HEK293 (cell line): Measurements from ENCODE around the gene ZNF385C.

Experiments used
- CTCF ChIA-PET: fragments of 350-600 bp; formaldehyde crosslinking; extraction: SDS; loops from one replicate; lab custom pipeline; 2021; ENCODE audit warnings: antibody characterized with exemption; lab: Yijun Ruan, JAX
- POLR2A ChIA-PET: fragments of 300-600 bp; formaldehyde crosslinking; extraction: SDS; loops from one replicate; lab custom pipeline; 2020; ENCODE audit warnings: antibody characterized with exemption, inconsistent platforms; lab: Yijun Ruan, JAX
- H3K27ac ChIP-seq: fragments of 200-500 bp; sonication (Bioruptor generic); 2 replicates; pipeline ENCODE4 v1.5.1; 2014; ENCODE audit warnings: low read depth, low read length, control low read depth, inconsistent platforms; ENCODE audit errors: extremely low read depth
- H3K36me3 ChIP-seq, 2 experiments: fragments of 200-500 bp in 1 of 2; sonication (Bioruptor generic) in 1 of 2; 1 replicate in 1 of 2; 2 replicates in 1 of 2; pipeline ENCODE4 v1.5.1; 2014 to 2017; ENCODE audit warnings: inconsistent platforms in 2 of 2, low read length in 2 of 2; ENCODE audit not compliant: control insufficient read depth in 2 of 2, insufficient read depth in 1 of 2
- H3K4me1 ChIP-seq: fragments of 200-500 bp; sonication (Bioruptor generic); 2 replicates; pipeline ENCODE4 v1.5.1; 2014; ENCODE audit warnings: mild to moderate bottlenecking, low read length, inconsistent platforms; ENCODE audit not compliant: control insufficient read depth, insufficient read depth
- H3K4me3 ChIP-seq: 2 replicates; pipeline ENCODE4 v1.5.1; 2011; ENCODE audit warnings: low read depth, mild to moderate bottlenecking, control low read depth, low read length, moderate library complexity
- H3K9me3 ChIP-seq: fragments of 200-500 bp; sonication (Bioruptor generic); 2 replicates; pipeline ENCODE4 v1.5.1; 2014; ENCODE audit warnings: low read depth, low read length, inconsistent platforms; ENCODE audit not compliant: control insufficient read depth, insufficient read depth
- GLI2 ChIP-seq: fragments of 450-650 bp; formaldehyde crosslinking; IDR thresholded peaks from 2 replicates; pipeline ENCODE4; 2017; ENCODE audit warnings: missing biosample characterization, missing genetic modification characterization, low read depth, borderline replicate concordance
- GLIS1 ChIP-seq: fragments of 450-650 bp; formaldehyde crosslinking; IDR thresholded peaks from 2 replicates; pipeline ENCODE4 v1.5.1; 2016; ENCODE audit warnings: missing biosample characterization, missing genetic modification characterization
- GLIS2 ChIP-seq: fragments of 450-650 bp; formaldehyde crosslinking; IDR thresholded peaks from 2 replicates; pipeline ENCODE4 v1.5.1; 2016; ENCODE audit warnings: missing biosample characterization, missing genetic modification characterization
- SCRT1 ChIP-seq: fragments of 450-650 bp; formaldehyde crosslinking; IDR thresholded peaks from 2 replicates; pipeline ENCODE4 v1.5.1; 2016; ENCODE audit warnings: missing biosample characterization, missing genetic modification characterization, borderline replicate concordance
- SETDB1 ChIP-seq: IDR thresholded peaks from one replicate; pipeline ENCODE4 v1.6.1; 2017; ENCODE audit warnings: mild to moderate bottlenecking, low read length, moderate library complexity, mixed read lengths; ENCODE audit not compliant: insufficient read length
- SP2 ChIP-seq: fragments of 450-650 bp; formaldehyde crosslinking; IDR thresholded peaks from 2 replicates; pipeline ENCODE4 v1.5.1; 2016; ENCODE audit warnings: missing biosample characterization, missing genetic modification characterization
- TRIM28 ChIP-seq: IDR thresholded peaks from 2 replicates; pipeline ENCODE4 v1.6.1; 2011; ENCODE audit warnings: low read length, control low read depth, borderline replicate concordance
- ZNF19 ChIP-seq: fragments of 450-650 bp; formaldehyde crosslinking; IDR thresholded peaks from 2 replicates; pipeline ENCODE4; 2016; ENCODE audit warnings: missing biosample characterization, missing genetic modification characterization, low read depth
- ZNF518A ChIP-seq: fragments of 450-650 bp; formaldehyde crosslinking; conservative IDR thresholded peaks from 2 replicates; pipeline ENCODE4 v1.5.1; 2016; ENCODE audit warnings: low read depth, missing biosample characterization, missing genetic modification characterization
- ZNF549 ChIP-seq: fragments of 450-650 bp; IDR thresholded peaks from 2 replicates; pipeline ENCODE4 v1.5.1; 2018; ENCODE audit warnings: missing biosample characterization, missing genetic modification characterization, mild to moderate bottlenecking, inconsistent platforms, moderate library complexity
- ZNF585B ChIP-seq: fragments of 450-650 bp; formaldehyde crosslinking; IDR thresholded peaks from 2 replicates; pipeline ENCODE4 v1.5.1; 2016; ENCODE audit warnings: missing biosample characterization, missing genetic modification characterization
- ZNF621 ChIP-seq: fragments of 450-650 bp; formaldehyde crosslinking; IDR thresholded peaks from 2 replicates; pipeline ENCODE4 v1.5.1; 2017; ENCODE audit warnings: missing biosample characterization, missing genetic modification characterization
- ZNF658 ChIP-seq: fragments of 450-650 bp; formaldehyde crosslinking; IDR thresholded peaks from 2 replicates; pipeline ENCODE4; 2016; ENCODE audit warnings: missing biosample characterization, missing genetic modification characterization
- ZSCAN16 ChIP-seq: fragments of 450-650 bp; formaldehyde crosslinking; IDR thresholded peaks from 2 replicates; pipeline ENCODE4 v1.5.1; 2016; ENCODE audit warnings: missing biosample characterization, missing genetic modification characterization
- ZSCAN4 ChIP-seq: fragments of 450-650 bp; formaldehyde crosslinking; IDR thresholded peaks from 2 replicates; pipeline ENCODE4 v1.5.1; 2017; ENCODE audit warnings: missing biosample characterization, missing genetic modification characterization

Gene ZNF385C

GRCh38 chr17:42114118-42114517 lies 15.8 kb upstream of the ZNF385C start:
- Histone ChIP-seq H3K4me3 (no peak overlapping the region), H3K9me3 (no peaks in the 10 kb centered on the region)
- TF ChIP-seq ZSCAN4 (no peak), SETDB1 (no peak), ZNF585B (tag by site-specific recombination) (no peak), ZNF549 (tag by site-specific recombination) (no peak), GLI2 (tag by site-specific recombination) (no peak), ZNF621 (tag by site-specific recombination) (no peak), ZNF658 (no peak), TRIM28 (no peak), ZSCAN16 (no peak)
- TF ChIP-seq, all 188 proteins: peak for 0
- Histone ChIP-seq H3K36me3 (peaks cover 9 to 60% of the 10 kb centered on the region in 2 experiments; a peak in 2 of 3 replicates), H3K27ac (no peak overlapping the region), H3K4me1 (no peaks in the 10 kb centered on the region)
- CTCF ChIA-PET = interaction anchor here (1.3 to 17.1 kb wide), 3 partner anchors 12 to 93 kb away, joined by 13 to 260 read pairs (median 14); partner anchors contain the start of genes DNAJC7 and NKIRAS2
- POLR2A ChIA-PET = interaction anchor here (0.9 to 1.3 kb wide), 2 partner anchors 79 to 88 kb away, joined by 3 to 4 read pairs; no protein-coding TSS in a partner anchor

GRCh38 chr17:42113293-42114069 lies 15.2 kb upstream of the ZNF385C start:
- H3K27ac ChIP-seq = no peak overlapping the region
- ChIA-PET CTCF (interaction anchor here (0.6 to 17.1 kb wide), 9 partner anchors 10 to 340 kb away, joined by 3 to 260 read pairs (median 3); partner anchors contain the start of genes DNAJC7 and NKIRAS2), POLR2A (interaction anchor here (0.9 to 1.3 kb wide), 2 partner anchors 79 to 87 kb away, joined by 3 to 4 read pairs; no protein-coding TSS in a partner anchor)
- H3K4me1 ChIP-seq = no peaks in the 10 kb centered on the region
- H3K4me3 ChIP-seq = no peak overlapping the region
- TF ChIP-seq GLIS2 (peak; percentile 42), SCRT1 (tag by site-specific recombination) (no peak), SP2 (tag by site-specific recombination) (no peak), ZNF19 (tag by site-specific recombination) (no peak), GLIS1 (tag by site-specific recombination) (no peak; the same call in 1 of the 2 replicates), ZNF518A (tag by site-specific recombination) (no peak)
- TF ChIP-seq, all 188 proteins: peak for 1
- peaks cover 9 to 54% of the 10 kb centered on the region in 2 experiments; a peak in 2 of 3 replicates for H3K36me3 ChIP-seq
- no peaks in the 10 kb centered on the region for H3K9me3 ChIP-seq
